NCI-H2171 (cell line): Measurements from ENCODE around the gene USP30.
A peak's percentile ranks its signal among the peaks of the same experiment; 100 is the strongest.
"Not testable (repeated sequence)": the region's sequence is repeated elsewhere in the genome, so short reads cannot be mapped to it uniquely, and the experiment has no call there.

Source experiments
- DNase-seq: peaks from one replicate; lab custom pipeline; 2025; lab: John Stamatoyannopoulos, UW

The USP30 gene

GRCh38 chr12:109052414-109053323, at the start of gene USP30:
Gene USP30, plus strand, starts transcription at chr12:109052576. Its CDS starts 103 bp downstream, at chr12:109052679.
- peak; percentile 88 for DNase-seq

DNA sequence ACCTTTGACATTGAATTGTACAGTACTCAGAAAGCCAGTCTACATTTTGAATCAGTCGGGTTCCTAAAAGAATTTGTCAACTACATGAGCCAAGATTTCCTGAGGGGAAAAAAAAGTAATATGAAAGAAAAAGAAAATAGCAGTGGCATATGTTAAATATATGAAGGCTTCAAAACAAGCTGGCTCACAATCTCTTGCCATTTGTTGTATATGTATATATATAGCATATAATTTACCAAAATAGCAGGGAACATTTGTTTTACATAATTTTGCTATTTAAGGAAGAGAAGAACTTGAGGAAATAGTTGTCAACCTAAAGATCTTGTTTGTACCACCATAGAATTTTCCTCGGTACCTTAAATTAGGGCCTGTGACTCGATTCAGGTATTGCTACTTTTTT, 48.4 kb upstream of the USP30 start:
- DNase-seq = no peak

- DNase-seq = no peak
Measured at GRCh38 chr12:109009766-109010165, 42.6 kb upstream of the USP30 start.

DNA sequence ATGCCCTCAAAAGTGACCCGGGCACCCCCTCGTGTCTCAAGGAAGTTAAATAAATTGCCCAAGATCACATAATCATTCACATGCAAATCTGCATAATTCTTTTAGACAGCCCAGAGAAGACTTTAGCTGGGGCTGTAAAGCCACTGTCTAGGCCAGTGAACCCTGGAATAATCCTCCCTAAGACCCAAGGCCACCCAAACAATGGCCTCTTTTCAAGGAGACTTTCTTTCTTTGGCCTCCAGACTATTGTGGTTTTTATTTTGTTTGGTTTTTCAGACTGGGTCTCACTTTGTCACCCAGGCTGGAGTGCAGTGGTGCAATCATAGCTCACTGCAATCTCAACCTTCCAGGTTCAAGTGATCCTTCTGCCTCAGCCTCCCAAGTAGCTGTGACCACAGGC, 42.1 kb upstream of the USP30 start:
- no peak for DNase-seq

DNA sequence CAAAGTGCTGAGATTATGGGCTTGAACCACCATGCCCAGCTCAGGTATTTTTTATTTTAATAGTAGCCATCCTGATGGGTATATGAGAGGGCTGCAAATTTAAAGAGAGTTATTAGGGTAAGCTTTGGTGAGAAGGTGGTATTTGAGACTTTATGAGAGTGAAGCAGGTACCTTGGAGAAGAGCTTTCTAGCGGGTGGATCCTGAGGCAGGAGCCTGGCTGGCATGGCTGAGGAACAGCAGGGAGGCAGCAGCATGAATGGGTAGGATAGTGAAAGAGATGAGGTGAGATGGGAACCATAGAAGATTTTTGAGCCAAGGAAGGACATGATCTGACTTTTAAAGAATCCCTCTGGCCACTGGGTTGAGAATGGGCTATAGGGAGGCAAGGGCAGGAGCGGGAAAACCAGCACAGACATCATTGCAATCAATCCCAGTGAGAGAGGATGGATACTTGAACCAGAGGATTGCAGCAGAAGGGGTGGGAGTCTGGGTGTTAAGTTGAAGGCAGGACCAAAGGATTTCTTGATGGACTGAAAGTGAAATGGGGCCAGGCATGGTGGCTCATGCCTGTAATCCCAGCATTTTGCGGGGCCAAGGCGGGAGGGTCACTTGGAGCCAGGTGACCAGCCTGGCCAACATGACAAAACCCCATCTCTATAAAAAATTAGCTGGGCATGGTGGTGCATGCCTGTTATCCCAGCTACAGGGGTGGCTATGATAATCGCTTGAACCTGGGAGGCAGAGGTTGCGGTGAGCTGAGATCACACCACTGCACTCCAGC, 37.2 kb upstream of the USP30 start:
- no peak for DNase-seq

DNA sequence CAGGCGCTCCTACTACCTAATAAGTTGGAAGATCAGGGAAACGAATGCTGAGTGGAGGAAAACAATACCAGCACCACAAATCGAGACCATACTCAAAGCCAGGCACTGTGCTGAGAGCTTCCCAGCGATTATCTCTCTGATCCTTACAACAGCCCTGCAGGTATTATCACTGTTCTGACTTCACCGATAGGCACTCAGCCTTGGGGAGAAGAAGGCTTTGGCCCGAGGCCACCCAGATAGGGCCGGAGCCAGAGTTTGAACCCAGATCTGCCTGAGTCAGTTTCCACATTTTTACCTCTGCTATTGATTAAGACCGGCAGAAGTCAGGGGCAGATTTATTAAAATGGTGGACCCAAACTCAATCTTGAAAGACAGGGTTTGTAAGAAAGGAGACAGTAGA, 36.4 kb upstream of the USP30 start:
- no peak for DNase-seq

GRCh38 chr12:109016978-109017377, 35.4 kb upstream of the USP30 start:
- no peak for DNase-seq

- DNase-seq = peak; percentile 14
Measured at GRCh38 chr12:109018296-109018695, 34.1 kb upstream of the USP30 start.

- peak; percentile 10 for DNase-seq
Measured at GRCh38 chr12:109020146-109020795, 32.1 kb upstream of the USP30 start.

- DNase-seq = peak; percentile 74
Measured at GRCh38 chr12:109020796-109021380, 31.5 kb upstream of the USP30 start, which contains the start of gene SVOP. Gene SVOP, minus strand, starts transcription at chr12:109021068. Its CDS starts 200 bp downstream, at chr12:109020868.

GRCh38 chr12:109027767-109028166, 24.6 kb upstream of the USP30 start:
- no peak for DNase-seq

GRCh38 chr12:109028624-109029023, 23.8 kb upstream of the USP30 start:
- DNase-seq = not testable (repeated sequence)

- no peak for DNase-seq
Measured at GRCh38 chr12:109029411-109029810, 23.0 kb upstream of the USP30 start.

GRCh38 chr12:109033239-109034196, 18.9 kb upstream of the USP30 start:
- DNase-seq = peak; percentile 62

DNA sequence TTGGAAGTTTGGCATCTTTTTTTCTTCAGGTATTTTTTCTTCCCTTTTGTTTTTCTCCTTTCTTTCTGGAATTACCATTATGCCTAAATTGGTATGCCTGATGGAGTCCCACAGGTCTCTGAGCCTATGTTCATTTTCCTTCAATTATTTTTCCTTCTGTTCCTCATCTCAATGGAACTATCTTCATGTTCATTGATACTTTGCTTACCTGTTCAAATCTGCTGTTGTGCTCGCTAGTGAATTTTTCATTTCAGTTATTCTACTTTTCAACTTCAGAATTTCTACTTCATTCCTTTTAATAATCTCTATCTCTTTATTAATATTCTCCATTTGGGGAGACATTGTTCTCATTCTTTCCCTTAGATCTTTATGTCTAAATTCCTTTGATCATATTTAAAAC, 15.4 kb upstream of the USP30 start:
- no peak for DNase-seq

DNA sequence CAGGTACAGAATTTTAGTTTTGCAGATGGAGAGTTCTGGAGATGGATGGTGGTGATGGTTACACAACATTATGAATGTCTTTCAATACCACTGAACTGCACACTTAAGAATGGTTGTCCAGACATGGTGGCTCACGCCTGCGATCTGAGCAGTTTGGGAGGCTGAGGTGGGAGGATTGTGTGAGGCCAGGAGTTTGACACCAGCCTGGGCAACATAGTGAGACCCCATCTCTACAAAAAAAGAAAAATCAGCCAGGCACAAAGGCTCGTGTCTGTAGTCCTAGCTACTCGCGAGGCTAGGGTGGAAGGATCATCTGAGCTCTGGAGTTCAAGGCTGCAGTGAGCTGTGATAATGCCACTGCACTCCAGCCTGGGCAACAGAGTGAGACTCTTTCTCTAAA, 8.1 kb upstream of the USP30 start:
- no peak for DNase-seq

- no peak for DNase-seq
Measured at GRCh38 chr12:109047081-109047805, 5.1 kb upstream of the USP30 start.

DNA sequence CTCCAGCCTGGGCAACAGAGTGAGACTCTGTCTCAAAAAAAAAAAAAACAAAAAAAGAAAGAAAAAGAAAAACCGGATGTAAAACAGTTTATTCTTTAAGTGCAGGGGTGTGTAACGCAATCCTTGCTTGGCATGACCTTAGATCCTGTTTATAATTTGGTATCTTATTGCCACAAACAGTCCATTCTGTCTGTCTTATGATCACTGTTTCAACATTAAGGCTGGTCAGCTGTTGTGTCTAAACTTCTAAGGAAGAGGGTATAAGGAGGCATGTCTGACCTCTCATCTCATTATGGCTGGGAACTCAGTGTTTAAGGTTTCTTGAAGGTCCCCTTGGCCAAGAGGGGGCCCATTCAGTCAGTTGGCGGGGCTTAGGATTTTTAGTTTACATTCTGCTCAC, 3.7 kb upstream of the USP30 start:
- DNase-seq = not testable (repeated sequence)

DNA sequence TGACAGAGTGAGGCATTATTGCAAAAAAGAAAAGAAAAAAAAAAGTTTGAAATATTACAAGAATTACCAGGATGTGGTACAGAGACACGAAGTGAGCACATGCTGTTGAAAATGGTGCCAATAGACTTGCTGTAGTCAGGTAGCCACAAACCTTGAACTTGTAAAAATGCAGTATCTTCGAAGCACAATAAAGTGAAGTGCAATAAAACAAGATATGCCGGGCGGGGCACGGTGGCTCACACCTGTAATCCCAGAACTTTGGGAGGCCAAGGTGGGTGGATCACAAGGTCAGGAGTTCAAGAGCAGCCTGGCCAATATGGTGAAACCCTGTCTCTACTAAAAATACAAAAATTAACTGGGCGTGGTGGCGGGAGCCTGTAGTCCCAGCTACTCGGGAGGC, 2.6 kb upstream of the USP30 start:
- DNase-seq = not testable (repeated sequence)

DNA sequence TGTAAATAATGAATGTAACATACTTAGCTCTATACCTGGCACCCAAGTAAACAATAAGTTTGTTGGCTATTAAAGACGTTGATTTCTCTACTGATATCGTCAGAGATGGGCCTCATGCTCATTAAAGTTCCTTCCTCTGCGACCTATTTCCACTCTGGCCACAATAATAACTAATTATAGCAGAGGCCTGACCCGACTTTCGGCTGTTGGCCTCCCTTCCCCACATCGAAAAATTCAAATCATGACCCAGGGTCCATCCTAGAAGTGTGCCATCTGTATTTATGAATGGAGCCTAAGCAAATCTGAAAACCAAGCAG, 321 bp upstream of the USP30 start:
- DNase-seq = no peak
